HCT116 (cell line): ENCODE measurements around the gene PRKAG1. TPM values are rescaled to one million over a fixed set of nuclear protein-coding genes. Genes with fewer than 3 reads are reported as not detected.

Experiments used
- ATAC-seq: fragments of 200-7000 bp; cut with Tn5 transposase; 2 replicates; pipeline ENCODE4 v1.9.1; 2020; ENCODE audit warnings: mild to moderate bottlenecking, moderate library complexity
- BruUV-seq: library from RNA; stranded (reverse); fragments of 400-500 nt; replicated peaks from 2 replicates; lab custom pipeline; 2021; lab: Mats Ljungman, UMichigan
- CTCF ChIA-PET: fragments of 300-600 bp; sonication (Branson Sonifier 250); formaldehyde crosslinking; loops from one replicate; lab custom pipeline; 2021; ENCODE audit warnings: antibody characterized with exemption; lab: Charles Lee
- POLR2A ChIA-PET: fragments of 300-600, 350-600 bp; sonication (Branson Sonifier 250); formaldehyde crosslinking; loops from one replicate; lab custom pipeline; 2021; ENCODE audit warnings: antibody characterized with exemption; lab: Charles Lee
- RAD21 ChIA-PET, 2 experiments: fragments of 300-600 bp; sonication (Branson Sonifier 250); formaldehyde crosslinking; loops; one replicate each; lab custom pipeline; 2023; ENCODE audit warnings: low total read pairs in 2 of 2; ENCODE audit not compliant: uncharacterized antibody in 2 of 2, unreplicated experiment in 2 of 2, low non-redundant PET in 1 of 2; lab: Charles Lee
- DNase-seq: peaks from one replicate; pipeline ENCODE4 v3.0.0-alpha.2; 2010; ENCODE audit warnings: low read depth, low spot score
- H2AFZ ChIP-seq: fragments of 200-600 bp; shearing (Covaris generic), sonication (generic); 2 replicates; pipeline ENCODE4 v1.6.1; 2017; ENCODE audit warnings: low read depth, mixed run types, mixed read lengths, antibody characterized with exemption, low read length; ENCODE audit not compliant: poor library complexity, severe bottlenecking
- H3K27ac ChIP-seq: 2 replicates; pipeline ENCODE4 v1.5.1; 2012; ENCODE audit warnings: low read depth, low read length
- H3K27me3 ChIP-seq: fragments of 200-600 bp; sonication (generic); 2 replicates; pipeline ENCODE4 v1.6.1; 2016; ENCODE audit warnings: mixed run types, low read length, mixed read lengths; ENCODE audit not compliant: insufficient read depth
- H3K36me3 ChIP-seq, 2 experiments: fragments of 200-500 bp in 1 of 2; fragments of 200-600 bp in 1 of 2; sonication (Bioruptor generic) in 1 of 2; sonication (generic) in 1 of 2; 2 replicates each; pipeline versions ENCODE4 v1.5.1 to v1.6.1; 2014 to 2016; ENCODE audit warnings: low read length in 2 of 2, inconsistent platforms in 1 of 2, mixed read lengths in 1 of 2, mixed run types in 1 of 2; ENCODE audit not compliant: insufficient read depth in 2 of 2, control insufficient read depth in 1 of 2
- H3K4me1 ChIP-seq, 2 experiments: fragments of 200-600 bp in 1 of 2; sonication (generic) in 1 of 2; 2 replicates each; pipeline versions ENCODE4 v1.5.1 to v1.6.1; 2012 to 2017; ENCODE audit warnings: low read length in 2 of 2, inconsistent platforms in 1 of 2, mild to moderate bottlenecking in 1 of 2, mixed read lengths in 1 of 2, mixed run types in 1 of 2, moderate library complexity in 1 of 2; ENCODE audit not compliant: insufficient read depth in 2 of 2, control insufficient read depth in 1 of 2
- H3K4me2 ChIP-seq: fragments of 200-600 bp; sonication (generic); 2 replicates; pipeline ENCODE4 v1.6.1; 2017; ENCODE audit warnings: mixed run types, low read length, mixed read lengths
- H3K4me3 ChIP-seq, 2 experiments: fragments of 200-600 bp in 1 of 2; sonication (generic) in 1 of 2; replicated peaks in 1 of 2; 2 replicates each; pipeline ENCODE4 v1.5.1; 2011 to 2016; ENCODE audit warnings: low read length in 2 of 2, control low read depth in 1 of 2, low read depth in 1 of 2, mild to moderate bottlenecking in 1 of 2, mixed read lengths in 1 of 2, mixed run types in 1 of 2
- H3K79me2 ChIP-seq: fragments of 200-600 bp; sonication (generic); 2 replicates; pipeline ENCODE4 v1.6.1; 2017; ENCODE audit warnings: mild to moderate bottlenecking, mixed run types, low read length, moderate library complexity, mixed read lengths; ENCODE audit not compliant: insufficient read depth
- H3K9ac ChIP-seq: fragments of 200-600 bp; sonication (generic); 2 replicates; pipeline ENCODE4 v1.6.1; 2016; ENCODE audit warnings: low read length, mixed read lengths
- H3K9me2 ChIP-seq: fragments of 200-600 bp; sonication (generic), shearing (Covaris generic); 2 replicates; pipeline ENCODE4 v1.6.1; 2017; ENCODE audit warnings: mixed run types, mild to moderate bottlenecking, moderate library complexity; ENCODE audit not compliant: insufficient read depth
- H3K9me3 ChIP-seq, 2 experiments: fragments of 200-500 bp in 1 of 2; fragments of 200-600 bp in 1 of 2; sonication (Bioruptor generic) in 1 of 2; sonication (generic) in 1 of 2; 2 replicates each; pipeline ENCODE4 v1.6.1; 2014 to 2017; ENCODE audit warnings: low read length in 2 of 2, mixed read lengths in 2 of 2, inconsistent platforms in 1 of 2, low read depth in 1 of 2, mild to moderate bottlenecking in 1 of 2, mixed run types in 1 of 2, moderate library complexity in 1 of 2; ENCODE audit not compliant: control insufficient read depth in 1 of 2, insufficient read depth in 1 of 2
- H4K20me1 ChIP-seq: fragments of 200-600 bp; sonication (generic), shearing (Covaris generic); 2 replicates; pipeline ENCODE4 v1.6.1; 2017; ENCODE audit warnings: mixed run types, mild to moderate bottlenecking, moderate library complexity; ENCODE audit not compliant: insufficient read depth
- CBX3 ChIP-seq: IDR thresholded peaks from 2 replicates; pipeline ENCODE4 v1.6.1; 2012; ENCODE audit warnings: low read depth
- CEBPB ChIP-seq: IDR thresholded peaks from 2 replicates; pipeline ENCODE4 v1.6.1; 2012; ENCODE audit warnings: low read depth
- CTCF ChIP-seq, 3 experiments: fragments of 200-600 bp in 1 of 3; sonication (generic) in 1 of 3; IDR thresholded peaks in 2 of 3; conservative IDR thresholded peaks in 1 of 3; 2 replicates each; pipeline ENCODE4 v1.5.1; 2012 to 2017; ENCODE audit warnings: low read depth in 2 of 3, low read length in 2 of 3, antibody characterized with exemption in 1 of 3, borderline replicate concordance in 1 of 3, control low read depth in 1 of 3, mild to moderate bottlenecking in 1 of 3, mixed read lengths in 1 of 3, mixed run types in 1 of 3, moderate library complexity in 1 of 3; ENCODE audit not compliant: insufficient read depth in 1 of 3
- EGR1 ChIP-seq: IDR thresholded peaks from 2 replicates; pipeline ENCODE4 v1.6.1; 2012; ENCODE audit warnings: low read depth
- ELF1 ChIP-seq: IDR thresholded peaks from 2 replicates; pipeline ENCODE4 v1.6.1; 2012; ENCODE audit warnings: low read depth, borderline replicate concordance
- EZH2 ChIP-seq: fragments of 200-600 bp; sonication (generic); IDR thresholded peaks from 2 replicates; pipeline ENCODE4 v1.6.1; 2017; ENCODE audit warnings: antibody characterized with exemption, mixed run types
- EZH2phosphoT487 ChIP-seq: fragments of 200-600 bp; IDR thresholded peaks from 2 replicates; pipeline ENCODE4 v1.6.1; 2018; ENCODE audit warnings: antibody characterized with exemption, borderline replicate concordance
- FOSL1 ChIP-seq: IDR thresholded peaks from 2 replicates; pipeline ENCODE4 v1.6.1; 2012; ENCODE audit warnings: low read depth
- JUND ChIP-seq: IDR thresholded peaks from 2 replicates; pipeline ENCODE4 v1.6.1; 2012
- MAX ChIP-seq: IDR thresholded peaks from 2 replicates; pipeline ENCODE4 v1.6.1; 2012
- POLR2A ChIP-seq: IDR thresholded peaks from 2 replicates; pipeline ENCODE4 v1.7.0; 2011; ENCODE audit warnings: borderline replicate concordance; ENCODE audit not compliant: insufficient read depth, insufficient read length; ENCODE audit errors: extremely low read depth
- POLR2AphosphoS5 ChIP-seq: IDR thresholded peaks from 2 replicates; pipeline ENCODE4 v1.6.1; 2011; ENCODE audit warnings: mild to moderate bottlenecking, low read depth, low read length, moderate library complexity
- RAD21 ChIP-seq: IDR thresholded peaks from 2 replicates; pipeline ENCODE4 v1.6.1; 2012; ENCODE audit warnings: low read depth, mild to moderate bottlenecking
- SP1 ChIP-seq: IDR thresholded peaks from 2 replicates; pipeline ENCODE4 v1.6.1; 2012; ENCODE audit warnings: low read depth
- SRF ChIP-seq: IDR thresholded peaks from 2 replicates; pipeline ENCODE4 v1.6.1; 2012; ENCODE audit warnings: low read depth
- TCF7L2 ChIP-seq: IDR thresholded peaks from 2 replicates; pipeline ENCODE4 v1.7.0; 2011; ENCODE audit warnings: borderline replicate concordance, inconsistent platforms; ENCODE audit not compliant: insufficient read depth, insufficient read length; ENCODE audit errors: extremely low read depth
- YY1 ChIP-seq: IDR thresholded peaks from 2 replicates; pipeline ENCODE4 v1.6.1; 2011; ENCODE audit warnings: low read length, low read depth, moderate library complexity, mild to moderate bottlenecking; ENCODE audit not compliant: insufficient replicate concordance; ENCODE audit errors: extremely low read depth
- ZFX ChIP-seq: fragments of 450-650 bp; IDR thresholded peaks from 2 replicates; pipeline ENCODE4 v1.6.1; 2017
- intact Hi-C: fragments of 100-400 bp; cut with micrococcal nuclease; formaldehyde crosslinking; loops from 2 replicates; pipeline ENCODE4 v1.10.0; 2022
- total RNA-seq: library from RNA; stranded (reverse); gene quantifications from one replicate; pipeline ENCODE4 v1.2.1, GENCODE V29; 2021; ENCODE audit not compliant: unreplicated experiment

The PRKAG1 gene
- total RNA-seq, 1 experiment from 2014 or later = 64.6 TPM

GRCh38 chr12:48991247-48992050 lies 27.1 kb downstream of the PRKAG1 start:
- H2AFZ ChIP-seq = no peak overlapping the region
- no peaks in the 10 kb centered on the region for H4K20me1 ChIP-seq
- H3K9me2 ChIP-seq = no peaks in the 10 kb centered on the region
- POLR2A ChIA-PET = no interaction called here
- intact Hi-C loops = no loop called here
- CTCF ChIA-PET = interaction anchor here (1.4 to 3.3 kb wide), 3 partner anchors 18 to 138 kb away, joined by 4 to 15 read pairs (median 4); no protein-coding TSS in a partner anchor
- RAD21 ChIA-PET = interaction anchor here in 1 of 2 experiments (0.7 kb wide), 1 partner anchor 863 kb away, joined by 4 read pairs; no protein-coding TSS in a partner anchor
- H3K79me2 ChIP-seq = no peaks in the 10 kb centered on the region
- ATAC-seq (no peak), DNase-seq (no peak)
- no peak overlapping the region for H3K4me2 ChIP-seq
- peaks cover 0 to 24% of the 10 kb centered on the region in 2 experiments; a peak in 2 of 4 replicates for H3K4me1 ChIP-seq
- H3K36me3 ChIP-seq = no peaks in the 10 kb centered on the region
- no peak overlapping the region for H3K27ac ChIP-seq
- no peak overlapping the region for H3K4me3 ChIP-seq
- no peaks in the 10 kb centered on the region for H3K27me3 ChIP-seq
- no peak for TF ChIP-seq MAX
- no peak overlapping the region for H3K9ac ChIP-seq
- no TSS peak for BruUV-seq
- no peaks in the 10 kb centered on the region for H3K9me3 ChIP-seq

GRCh38 chr12:48990552-48990951 lies 28.0 kb downstream of the PRKAG1 start:
- H3K9me2 ChIP-seq = no peaks in the 10 kb centered on the region
- ChIA-PET CTCF (interaction anchor here (1.4 kb wide), 1 partner anchor 137 kb away, joined by 4 read pairs; no protein-coding TSS in a partner anchor), POLR2A (no interaction called here), RAD21 (no interaction called here)
- no peak overlapping the region for H3K4me3 ChIP-seq
- H4K20me1 ChIP-seq = no peaks in the 10 kb centered on the region
- intact Hi-C loops = no loop called here
- no peaks in the 10 kb centered on the region for H3K27me3 ChIP-seq
- no peaks in the 10 kb centered on the region for H3K36me3 ChIP-seq
- no peaks in the 10 kb centered on the region for H3K79me2 ChIP-seq
- no peak overlapping the region for H3K9ac ChIP-seq
- no peak overlapping the region for H2AFZ ChIP-seq
- ATAC-seq (no peak), DNase-seq (no peak)
- H3K9me3 ChIP-seq = no peaks in the 10 kb centered on the region
- no peak overlapping the region for H3K27ac ChIP-seq
- H3K4me2 ChIP-seq = no peak overlapping the region
- H3K4me1 ChIP-seq = peaks cover 0 to 21% of the 10 kb centered on the region in 2 experiments; a peak in 3 of 4 replicates
- BruUV-seq = no TSS peak
- TF ChIP-seq FOSL1 (no peak), ZFX (no peak), EGR1 (no peak), YY1 (no peak), POLR2AphosphoS5 (no peak), ELF1 (no peak), EZH2 (no peak), MAX (no peak), CBX3 (no peak), RAD21 (no peak), POLR2A (no peak), SRF (no peak), CEBPB (no peak), JUND (no peak), TCF7L2 (no peak), CTCF (IDR thresholded peaks at IDR 0.05 in 2 of 3, conservative IDR thresholded peaks at IDR 0.05 in 1 of 3; ENCODE audit: borderline replicate concordance in 1 of 3, insufficient read depth in 1 of 3, low read depth in 2 of 3, low read length in 2 of 3) (no peak), SP1 (no peak), EZH2phosphoT487 (no peak)
